Lower leg skin (tissue), 4 donors: ENCODE results near the gene CCDC146. TPM values are rescaled to one million over a fixed set of nuclear protein-coding genes. Genes with fewer than 3 reads are reported as not detected.
"Not testable (repeated sequence)": the region's sequence is repeated elsewhere in the genome, so short reads cannot be mapped to it uniquely, and the experiment has no call there.

Experiments
- DNase-seq, 2 donors: peaks; one replicate each; pipeline ENCODE4 v3.0.0-alpha.2; 2019; ENCODE audit warnings: low spot score in 2 of 2
- H3K4me3 ChIP-seq: fragments of 200-600 bp; sonication (generic); 2 replicates; pipeline ENCODE4 v1.5.1; 2017; ENCODE audit warnings: mild to moderate bottlenecking, low read depth; ENCODE audit not compliant: poor library complexity, severe bottlenecking
- POLR2A ChIP-seq, 2 donors: fragments of 450-650 bp; IDR thresholded peaks; one replicate each; pipeline ENCODE4 v1.6.1; 2016 to 2017; ENCODE audit warnings: antibody characterized with exemption in 2 of 2, mild to moderate bottlenecking in 1 of 2, moderate library complexity in 1 of 2
- WGBS, 2 donors: methylation state at CpG; one replicate each; pipeline ENCODE4 v1.1.5; 2018; 5-methylcytosine and 5-hydroxymethylcytosine counted together
- intact Hi-C: fragments of 100-400 bp; cut with DNase I; formaldehyde crosslinking; loops from one replicate; pipeline ENCODE4 v1.15.0; 2023; ENCODE audit warnings: low total_unique reads
- total RNA-seq, 4 donors: library from RNA; depleted of rRNA; stranded (reverse); fragments of >200 nt; gene quantifications; one replicate each; pipeline ENCODE4 v1.1.0, GENCODE V29; 2016
- TF ChIP-seq, protein P1 (sequence below), 3 donors: fragments of 450-650 bp; IDR thresholded peaks; one replicate each; pipeline ENCODE4 v1.5.1; 2016; ENCODE audit warnings: antibody characterized with exemption in 3 of 3, mild to moderate bottlenecking in 3 of 3, moderate library complexity in 2 of 3

The CCDC146 gene
- total RNA-seq, 4 donors from 2014 or later, result 15.4 to 27.8 (median 20.7) TPM

DNA sequence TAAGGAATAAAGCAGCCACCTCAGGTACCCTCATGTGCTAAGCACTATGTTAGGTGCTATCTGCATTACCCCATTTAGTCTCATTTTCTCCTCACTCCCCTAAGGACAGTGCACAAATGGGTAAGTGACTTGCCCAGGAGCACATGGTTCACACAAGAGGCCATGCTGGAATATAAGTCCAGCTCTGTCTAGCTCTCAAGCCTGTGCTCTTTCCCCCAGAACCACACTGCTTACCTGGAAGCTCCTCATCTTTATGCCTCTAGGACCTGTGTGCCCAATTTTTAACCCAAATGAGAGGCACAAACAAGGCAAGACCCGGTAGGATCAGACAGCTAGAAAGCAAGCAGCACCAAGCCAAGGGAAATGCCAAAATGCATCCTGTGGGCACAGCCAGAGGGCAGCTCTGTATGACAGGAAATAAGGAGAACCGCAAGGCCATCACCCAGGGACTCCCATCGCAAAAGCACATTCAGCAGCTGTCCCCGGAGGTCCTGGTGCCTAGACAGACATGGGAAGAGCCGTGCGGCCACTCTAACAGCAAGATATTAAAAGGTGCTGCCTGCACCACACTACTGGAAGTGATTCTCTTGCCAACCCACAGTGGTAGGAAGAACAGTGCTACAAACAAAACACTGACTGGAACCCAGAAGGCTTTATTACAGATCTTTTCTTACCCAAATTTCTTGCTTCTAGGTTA, 205.7 kb downstream of the CCDC146 start:
- no peak for DNase-seq
- no peak overlapping the region for H3K4me3 ChIP-seq
- intact Hi-C loops, result no loop called here
- TF ChIP-seq POLR2A (IDR thresholded peaks at IDR 0.05), result no peak
- TF ChIP-seq, protein P1, sequence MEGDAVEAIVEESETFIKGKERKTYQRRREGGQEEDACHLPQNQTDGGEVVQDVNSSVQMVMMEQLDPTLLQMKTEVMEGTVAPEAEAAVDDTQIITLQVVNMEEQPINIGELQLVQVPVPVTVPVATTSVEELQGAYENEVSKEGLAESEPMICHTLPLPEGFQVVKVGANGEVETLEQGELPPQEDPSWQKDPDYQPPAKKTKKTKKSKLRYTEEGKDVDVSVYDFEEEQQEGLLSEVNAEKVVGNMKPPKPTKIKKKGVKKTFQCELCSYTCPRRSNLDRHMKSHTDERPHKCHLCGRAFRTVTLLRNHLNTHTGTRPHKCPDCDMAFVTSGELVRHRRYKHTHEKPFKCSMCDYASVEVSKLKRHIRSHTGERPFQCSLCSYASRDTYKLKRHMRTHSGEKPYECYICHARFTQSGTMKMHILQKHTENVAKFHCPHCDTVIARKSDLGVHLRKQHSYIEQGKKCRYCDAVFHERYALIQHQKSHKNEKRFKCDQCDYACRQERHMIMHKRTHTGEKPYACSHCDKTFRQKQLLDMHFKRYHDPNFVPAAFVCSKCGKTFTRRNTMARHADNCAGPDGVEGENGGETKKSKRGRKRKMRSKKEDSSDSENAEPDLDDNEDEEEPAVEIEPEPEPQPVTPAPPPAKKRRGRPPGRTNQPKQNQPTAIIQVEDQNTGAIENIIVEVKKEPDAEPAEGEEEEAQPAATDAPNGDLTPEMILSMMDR (IDR thresholded peaks at IDR 0.05), result no peak
- 6 to 17% methylated on average over 6 of the region's 6 CpGs for WGBS, 2 donors

DNA sequence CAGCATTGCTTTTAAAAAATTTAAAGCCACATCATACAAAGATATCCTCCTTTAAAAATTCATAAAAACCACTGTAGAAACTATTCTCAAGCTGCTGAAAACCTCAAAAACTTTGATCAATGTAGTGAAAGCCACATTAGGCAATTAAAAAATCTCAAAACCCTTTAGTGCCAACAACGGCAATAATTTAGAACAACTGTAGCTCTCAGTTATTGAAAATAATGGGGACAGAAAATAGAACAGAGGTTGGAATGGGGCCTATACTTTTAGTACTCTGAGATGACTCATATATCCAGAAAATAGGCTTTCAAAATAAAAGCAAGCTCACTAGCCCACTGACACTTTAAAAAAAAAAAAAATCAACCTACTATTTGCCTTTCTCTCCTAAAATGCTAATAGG, 206.3 kb downstream of the CCDC146 start:
- no peak overlapping the region for H3K4me3 ChIP-seq
- no peak for DNase-seq
- TF ChIP-seq, protein P1 (IDR thresholded peaks at IDR 0.05), result no peak
- TF ChIP-seq POLR2A (IDR thresholded peaks at IDR 0.05), result no peak
- 3 to 12% methylated on average over 1 of the region's 1 CpG for WGBS, 2 donors
- intact Hi-C loops, result no loop called here

DNA sequence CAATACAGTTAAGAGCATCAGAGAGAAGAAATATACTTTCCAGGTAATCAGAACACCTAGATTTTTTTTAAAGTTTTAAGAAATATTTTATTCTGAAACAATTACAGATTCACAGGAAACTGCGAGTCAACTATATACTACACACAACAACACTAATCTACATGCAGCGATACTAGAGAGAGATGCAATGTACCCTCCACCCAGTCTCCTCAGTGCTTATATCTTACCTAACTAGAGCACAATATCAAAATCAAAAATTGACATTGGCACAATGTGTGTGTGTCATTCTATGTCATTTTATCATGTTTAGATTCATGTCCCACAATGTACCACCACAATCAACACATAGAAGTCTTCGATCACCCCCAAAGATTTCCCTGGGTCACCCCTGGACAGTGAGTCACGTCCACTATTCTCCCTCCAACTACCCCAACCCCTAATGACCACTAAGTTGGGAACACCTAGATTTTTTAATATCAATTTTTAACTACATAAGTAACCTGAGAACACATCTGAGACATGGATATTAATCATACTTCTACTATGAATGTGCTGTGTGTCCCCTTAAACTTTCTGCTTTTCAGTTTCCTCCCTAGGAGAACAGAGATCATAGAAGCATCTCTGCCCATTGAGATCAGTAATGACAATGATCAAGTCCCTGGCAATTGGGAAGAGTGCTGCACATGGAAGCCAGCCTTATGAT, 207.2 kb downstream of the CCDC146 start:
- 76 to 80% methylated on average over 4 of the region's 4 CpGs for WGBS, 2 donors
- no peak for DNase-seq
- H3K4me3 ChIP-seq, result no peak overlapping the region
- intact Hi-C loops, result no loop called here
- no peak for TF ChIP-seq POLR2A (IDR thresholded peaks at IDR 0.05)
- TF ChIP-seq, protein P1 (IDR thresholded peaks at IDR 0.05), result no peak

DNA sequence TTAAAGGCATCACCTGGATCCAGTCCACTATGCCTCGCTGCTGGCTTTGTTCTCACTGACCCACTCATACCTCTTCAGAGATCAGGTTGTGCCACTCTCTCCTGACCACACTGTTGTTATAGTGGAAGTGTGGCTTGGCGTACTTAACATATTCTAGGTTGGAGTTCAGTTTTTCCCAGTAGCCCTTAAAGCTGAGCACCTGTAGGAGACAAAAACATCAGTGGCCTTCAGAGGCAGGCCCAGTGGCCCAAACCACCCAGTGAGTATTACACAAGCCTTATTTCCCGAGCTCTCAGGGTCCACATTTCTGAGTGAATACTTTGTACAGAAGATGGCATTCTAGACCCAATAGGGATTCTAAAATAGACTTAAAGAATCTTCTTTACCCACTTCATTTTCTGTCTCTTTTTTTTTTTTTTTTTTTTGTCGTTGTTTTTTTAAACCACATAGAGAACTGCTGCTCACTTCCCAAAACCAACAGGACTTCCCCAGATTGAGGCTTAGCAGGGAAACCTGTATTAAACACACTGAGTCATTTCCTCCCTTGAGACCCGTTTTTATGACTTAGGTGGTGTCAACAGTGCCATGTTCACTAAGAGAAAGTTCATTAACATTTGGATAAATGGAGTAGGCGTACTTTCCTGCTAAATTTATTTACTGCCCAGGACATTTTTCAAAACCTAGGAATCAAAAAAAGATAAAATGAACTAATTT, 207.9 kb downstream of the CCDC146 start:
- intact Hi-C loops, result no loop called here
- 50 to 56% methylated on average over 6 of the region's 6 CpGs for WGBS, 2 donors
- DNase-seq, result no peak
- H3K4me3 ChIP-seq, result no peak overlapping the region
- no peak for TF ChIP-seq POLR2A (IDR thresholded peaks at IDR 0.05)
- TF ChIP-seq, protein P1 (IDR thresholded peaks at IDR 0.05), result no peak

DNA sequence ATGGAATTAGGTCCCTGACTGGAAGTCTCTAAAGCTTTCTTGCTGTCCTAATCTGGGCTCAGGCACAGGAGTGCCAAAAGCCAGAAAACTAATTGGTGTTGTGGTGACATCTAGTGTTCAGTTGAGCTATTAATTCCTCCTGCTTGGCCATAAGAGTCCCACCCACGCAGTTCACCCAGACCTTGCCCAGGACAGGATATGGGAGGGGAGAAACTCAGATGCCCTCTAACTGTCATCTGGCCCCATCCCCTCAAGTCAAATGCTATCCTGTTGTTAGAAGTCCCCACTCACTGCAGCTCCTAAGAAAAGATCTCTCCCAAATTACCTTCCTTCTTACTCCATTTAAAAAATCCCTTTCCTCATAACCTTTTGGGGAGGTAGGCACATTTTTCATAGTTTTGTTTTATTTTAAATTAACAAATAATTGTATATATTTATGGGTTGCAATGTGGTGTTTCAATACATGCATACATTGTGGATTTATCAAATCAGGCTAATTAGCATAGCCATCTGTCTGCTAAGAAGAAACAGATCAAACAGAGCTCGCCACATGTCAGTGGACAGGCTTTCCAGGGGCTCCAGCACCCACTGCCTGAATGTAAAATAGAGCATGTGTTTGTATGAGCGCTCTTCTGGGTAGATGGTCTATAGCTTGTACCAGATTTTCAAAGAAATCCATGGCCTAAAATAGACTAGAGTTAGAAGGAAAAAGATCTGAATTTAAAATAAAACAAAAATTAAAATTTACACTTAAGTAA, 209.7 kb downstream of the CCDC146 start:
- WGBS, 2 donors, result 57 to 58% methylated on average over 3 of the region's 3 CpGs
- intact Hi-C loops, result no loop called here
- TF ChIP-seq, protein P1 (IDR thresholded peaks at IDR 0.05), result peak in 1 of 3 donors; percentile 59
- TF ChIP-seq POLR2A (IDR thresholded peaks at IDR 0.05), result no peak
- peak in 1 of 2 donors; percentile 80 for DNase-seq
- H3K4me3 ChIP-seq, result no peak overlapping the region

DNA sequence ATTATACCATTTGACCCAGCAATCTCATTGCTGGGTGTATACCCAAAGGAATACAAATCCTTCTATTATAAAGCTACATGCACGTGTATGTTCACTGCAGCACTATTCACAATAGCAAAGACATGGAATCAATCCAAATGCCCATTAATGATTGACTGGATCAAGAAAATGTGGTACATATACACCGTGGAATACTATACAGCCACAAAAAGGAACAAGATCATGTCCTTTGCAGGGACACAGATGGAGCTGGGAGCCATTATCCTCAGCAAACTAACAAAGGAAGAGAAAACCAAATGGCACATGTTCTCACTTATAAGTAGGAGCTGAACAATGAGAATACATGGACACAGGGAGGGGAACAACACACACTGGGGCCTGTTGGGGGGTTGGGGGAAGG, 211.6 kb downstream of the CCDC146 start:
- H3K4me3 ChIP-seq, DNase-seq, intact Hi-C loops: not testable (repeated sequence)
- 92 to 98% methylated on average over 2 of the region's 2 CpGs for WGBS, 2 donors
